Measurements from ENCODE around the gene WFIKKN1. TPM values are rescaled to one million over a fixed set of nuclear protein-coding genes. Genes with fewer than 3 reads are reported as not detected.

WFIKKN1 gene
- total and polyA plus RNA-seq, 2 donors from 2014 or later: 0.69 to 1.8 TPM

DNA sequence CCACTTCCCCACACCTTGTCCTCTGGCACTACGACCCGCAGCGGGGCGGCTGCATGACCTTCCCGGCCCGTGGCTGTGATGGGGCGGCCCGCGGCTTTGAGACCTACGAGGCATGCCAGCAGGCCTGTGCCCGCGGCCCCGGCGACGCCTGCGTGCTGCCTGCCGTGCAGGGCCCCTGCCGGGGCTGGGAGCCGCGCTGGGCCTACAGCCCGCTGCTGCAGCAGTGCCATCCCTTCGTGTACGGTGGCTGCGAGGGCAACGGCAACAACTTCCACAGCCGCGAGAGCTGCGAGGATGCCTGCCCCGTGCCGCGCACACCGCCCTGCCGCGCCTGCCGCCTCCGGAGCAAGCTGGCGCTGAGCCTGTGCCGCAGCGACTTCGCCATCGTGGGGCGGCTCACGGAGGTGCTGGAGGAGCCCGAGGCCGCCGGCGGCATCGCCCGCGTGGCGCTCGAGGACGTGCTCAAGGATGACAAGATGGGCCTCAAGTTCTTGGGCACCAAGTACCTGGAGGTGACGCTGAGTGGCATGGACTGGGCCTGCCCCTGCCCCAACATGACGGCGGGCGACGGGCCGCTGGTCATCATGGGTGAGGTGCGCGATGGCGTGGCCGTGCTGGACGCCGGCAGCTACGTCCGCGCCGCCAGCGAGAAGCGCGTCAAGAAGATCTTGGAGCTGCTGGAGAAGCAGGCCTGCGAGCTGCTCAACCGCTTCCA is 2.7 kb downstream of the WFIKKN1 start:
- Histone ChIP-seq H3K27ac (ENCODE audit: low read depth in 2 of 2, low read length in 2 of 2) (no peak overlapping the region), H3K9ac (ENCODE audit: low read length in 3 of 3) (no peak overlapping the region), H3K4me3 (ENCODE audit: low read length in 3 of 3) (no peak overlapping the region), H3K36me3 (ENCODE audit: control insufficient read depth in 2 of 3, insufficient read depth in 3 of 3, low read length in 3 of 3) (no peaks in the 10 kb centered on the region), H3K9me3 (ENCODE audit: control insufficient read depth in 2 of 3, insufficient read depth in 1 of 3, low read length in 3 of 3) (no peaks in the 10 kb centered on the region), H3K27me3 (ENCODE audit: control insufficient read depth, insufficient read depth, low read length) (no peaks in the 10 kb centered on the region), H3K4me1 (ENCODE audit: control insufficient read depth in 2 of 3, insufficient read depth in 2 of 3, low read depth in 1 of 3, low read length in 3 of 3) (peaks cover 0 to 42% (median 12%) of the 10 kb centered on the region in 3 donors)
- intact Hi-C loops (cut with DNase I): no loop called here
- DNase-seq: no peak
- TF ChIP-seq, protein P1, sequence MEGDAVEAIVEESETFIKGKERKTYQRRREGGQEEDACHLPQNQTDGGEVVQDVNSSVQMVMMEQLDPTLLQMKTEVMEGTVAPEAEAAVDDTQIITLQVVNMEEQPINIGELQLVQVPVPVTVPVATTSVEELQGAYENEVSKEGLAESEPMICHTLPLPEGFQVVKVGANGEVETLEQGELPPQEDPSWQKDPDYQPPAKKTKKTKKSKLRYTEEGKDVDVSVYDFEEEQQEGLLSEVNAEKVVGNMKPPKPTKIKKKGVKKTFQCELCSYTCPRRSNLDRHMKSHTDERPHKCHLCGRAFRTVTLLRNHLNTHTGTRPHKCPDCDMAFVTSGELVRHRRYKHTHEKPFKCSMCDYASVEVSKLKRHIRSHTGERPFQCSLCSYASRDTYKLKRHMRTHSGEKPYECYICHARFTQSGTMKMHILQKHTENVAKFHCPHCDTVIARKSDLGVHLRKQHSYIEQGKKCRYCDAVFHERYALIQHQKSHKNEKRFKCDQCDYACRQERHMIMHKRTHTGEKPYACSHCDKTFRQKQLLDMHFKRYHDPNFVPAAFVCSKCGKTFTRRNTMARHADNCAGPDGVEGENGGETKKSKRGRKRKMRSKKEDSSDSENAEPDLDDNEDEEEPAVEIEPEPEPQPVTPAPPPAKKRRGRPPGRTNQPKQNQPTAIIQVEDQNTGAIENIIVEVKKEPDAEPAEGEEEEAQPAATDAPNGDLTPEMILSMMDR (IDR thresholded peaks at IDR 0.05; ENCODE audit: borderline replicate concordance, extremely low read depth, insufficient read depth): no peak
- no peak for FAIRE-seq

DNA sequence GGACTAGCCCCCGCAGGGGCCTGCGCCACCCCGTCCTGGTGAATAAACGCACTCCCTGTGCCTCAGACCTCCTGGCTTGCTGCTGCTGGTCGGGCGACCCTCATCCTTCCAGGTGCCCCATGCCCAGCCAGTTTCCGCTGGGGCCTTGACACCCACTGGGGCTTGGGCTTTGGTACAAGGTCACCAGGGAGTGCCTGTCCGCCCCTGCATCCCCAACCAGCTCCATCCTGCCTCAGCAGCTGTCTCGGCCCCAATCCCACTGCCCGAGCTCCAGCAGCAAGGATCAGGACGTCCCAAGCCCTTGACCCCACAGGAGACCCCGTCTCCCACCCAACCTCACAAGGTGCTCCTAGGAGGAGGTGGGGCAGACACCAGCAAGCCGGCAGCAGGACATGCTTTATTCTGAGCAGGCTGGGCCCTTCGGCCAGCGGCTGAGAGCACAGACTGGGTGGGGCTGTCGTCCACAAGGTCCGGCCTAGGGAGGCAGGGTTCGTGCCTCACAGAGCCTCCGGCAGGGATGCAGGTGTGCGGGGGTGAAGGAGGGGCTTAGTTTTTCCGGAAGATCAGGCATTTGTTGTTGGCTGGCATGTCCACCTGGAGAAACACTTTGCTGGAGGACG is 3.4 kb downstream of the WFIKKN1 start:
- Histone ChIP-seq H3K4me1 (ENCODE audit: control insufficient read depth in 2 of 3, insufficient read depth in 2 of 3, low read depth in 1 of 3, low read length in 3 of 3) (peaks cover 0 to 40% (median 8%) of the 10 kb centered on the region in 3 donors), H3K4me3 (ENCODE audit: low read length in 3 of 3) (no peak overlapping the region), H3K27ac (ENCODE audit: low read depth in 2 of 2, low read length in 2 of 2) (no peak overlapping the region), H3K9ac (ENCODE audit: low read length in 3 of 3) (no peak overlapping the region), H3K36me3 (ENCODE audit: control insufficient read depth in 2 of 3, insufficient read depth in 3 of 3, low read length in 3 of 3) (no peaks in the 10 kb centered on the region), H3K27me3 (ENCODE audit: control insufficient read depth, insufficient read depth, low read length) (no peaks in the 10 kb centered on the region), H3K9me3 (ENCODE audit: control insufficient read depth in 2 of 3, insufficient read depth in 1 of 3, low read length in 3 of 3) (no peaks in the 10 kb centered on the region)
- TF ChIP-seq, protein P1 (IDR thresholded peaks at IDR 0.05; ENCODE audit: borderline replicate concordance, extremely low read depth, insufficient read depth): no peak
- no peak for DNase-seq
- no peak for FAIRE-seq
- intact Hi-C loops (cut with DNase I): no loop called here

DNA sequence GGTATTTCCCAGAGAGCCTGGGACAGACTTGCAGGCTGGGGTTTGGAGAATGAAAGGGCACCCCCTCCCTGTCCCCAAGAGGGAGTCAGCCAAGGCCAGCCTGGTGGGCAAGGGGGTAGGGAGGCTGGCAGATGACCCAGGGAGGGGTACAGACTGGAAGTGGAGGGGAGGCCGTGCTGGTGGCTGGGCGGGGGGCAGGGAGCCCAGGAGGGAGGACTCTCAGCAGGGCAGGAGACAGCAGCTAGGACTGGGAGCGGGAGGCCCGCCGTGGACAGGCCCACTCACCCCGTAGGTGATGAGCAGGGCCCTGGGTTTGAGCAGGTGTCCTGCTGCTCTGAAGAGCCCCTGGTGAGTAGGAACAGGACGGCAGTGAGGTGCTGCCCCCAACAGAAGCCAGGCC is 4.2 kb downstream of the WFIKKN1 start:
- Histone ChIP-seq H3K9me3 (ENCODE audit: control insufficient read depth in 2 of 3, insufficient read depth in 1 of 3, low read length in 3 of 3) (no peaks in the 10 kb centered on the region), H3K4me3 (ENCODE audit: low read length in 3 of 3) (peak overlapping the region in 1 of 3 donors; percentile 86), H3K9ac (ENCODE audit: low read length in 3 of 3) (peak overlapping the region in 1 of 3 donors; percentile 19), H3K4me1 (ENCODE audit: control insufficient read depth in 2 of 3, insufficient read depth in 2 of 3, low read depth in 1 of 3, low read length in 3 of 3) (peaks cover 0 to 33% (median 5%) of the 10 kb centered on the region in 3 donors), H3K27me3 (ENCODE audit: control insufficient read depth, insufficient read depth, low read length) (no peaks in the 10 kb centered on the region), H3K27ac (ENCODE audit: low read depth in 2 of 2, low read length in 2 of 2) (no peak overlapping the region), H3K36me3 (ENCODE audit: control insufficient read depth in 2 of 3, insufficient read depth in 3 of 3, low read length in 3 of 3) (no peaks in the 10 kb centered on the region)
- intact Hi-C loops (cut with DNase I): no loop called here
- FAIRE-seq: no peak
- DNase-seq: no peak
- TF ChIP-seq, protein P1 (IDR thresholded peaks at IDR 0.05; ENCODE audit: borderline replicate concordance, extremely low read depth, insufficient read depth): no peak

Measured in kidney (tissue), 14 donors.